B cell (primary cell): Measurements from ENCODE around the gene PDHX. TPM values are rescaled to one million over a fixed set of nuclear protein-coding genes. Genes with fewer than 3 reads are reported as not detected.

ENCODE experiments used
- ATAC-seq: fragments of 200-7000 bp; cut with Tn5 transposase; one replicate; pipeline ENCODE4 v1.10.0; 2021; ENCODE audit warnings: low read depth, mild to moderate bottlenecking, moderate number of reproducible peaks, moderate library complexity
- CTCF ChIA-PET: fragments of 350-600 bp; sonication (Branson Sonifier 250); formaldehyde crosslinking; loops from one replicate; lab custom pipeline; 2021; ENCODE audit warnings: antibody characterized with exemption, inconsistent platforms; lab: Charles Lee
- POLR2A ChIA-PET: fragments of 350-600 bp; sonication (Branson Sonifier 250); formaldehyde crosslinking; loops from one replicate; lab custom pipeline; 2021; ENCODE audit warnings: antibody characterized with exemption; lab: Charles Lee
- DNase-seq: peaks from one replicate; pipeline ENCODE4 v3.0.0; 2013
- H2AFZ ChIP-seq: 2 replicates; pipeline ENCODE4 v1.6.1; 2012; ENCODE audit warnings: mild to moderate bottlenecking, low read depth, low read length; ENCODE audit not compliant: insufficient read depth, poor library complexity, severe bottlenecking
- H3K27ac ChIP-seq, 2 donors: 1 replicate in 1 of 2; 2 replicates in 1 of 2; pipeline ENCODE4 v1.5.1; 2012 to 2013; ENCODE audit warnings: low read length in 2 of 2, mild to moderate bottlenecking in 2 of 2, moderate library complexity in 1 of 2
- H3K27me3 ChIP-seq, 4 experiments: fragments of 200-600 bp in 1 of 4; sonication (generic) in 1 of 4; replicated peaks in 1 of 4; 1 replicate in 2 of 4; 2 replicates in 2 of 4; pipeline versions ENCODE4 v1.6.1 to v1.7.0; 2013 to 2016; ENCODE audit warnings: low read length in 3 of 4, mild to moderate bottlenecking in 2 of 4, mixed read lengths in 1 of 4, moderate library complexity in 1 of 4; ENCODE audit not compliant: insufficient read depth in 4 of 4, control insufficient read depth in 3 of 4; ENCODE audit errors: control extremely low read depth in 1 of 4
- H3K36me3 ChIP-seq, 2 experiments: replicated peaks in 1 of 2; 1 replicate in 1 of 2; 2 replicates in 1 of 2; pipeline versions ENCODE4 v1.6.1 to v1.7.1; 2013; ENCODE audit warnings: low read length in 1 of 2; ENCODE audit not compliant: insufficient read depth in 2 of 2, control insufficient read depth in 1 of 2; ENCODE audit errors: control extremely low read depth in 1 of 2, extremely low read depth in 1 of 2
- H3K4me1 ChIP-seq, 2 donors: fragments of 200-600 bp in 1 of 2; sonication (generic) in 1 of 2; 1 replicate in 1 of 2; 2 replicates in 1 of 2; pipeline versions ENCODE4 v1.5.1 to v1.6.1; 2013 to 2017; ENCODE audit warnings: low read length in 2 of 2; ENCODE audit not compliant: control insufficient read depth in 2 of 2, insufficient read depth in 2 of 2
- H3K4me2 ChIP-seq: replicated peaks from 2 replicates; pipeline ENCODE3; 2012; ENCODE audit warnings: mild to moderate bottlenecking, low read depth, low read length; ENCODE audit not compliant: poor library complexity, severe bottlenecking
- H3K4me3 ChIP-seq, 5 experiments: fragments of 200-600 bp in 1 of 5; sonication (generic) in 1 of 5; 1 replicate in 3 of 5; 2 replicates in 2 of 5; pipeline versions ENCODE4 v1.5.1 to v1.7.0; 2011 to 2016; ENCODE audit warnings: low read length in 4 of 5, mild to moderate bottlenecking in 4 of 5, low read depth in 2 of 5, control low read depth in 1 of 5, moderate library complexity in 1 of 5; ENCODE audit not compliant: insufficient read depth in 1 of 5; ENCODE audit errors: control extremely low read depth in 1 of 5, extremely low read depth in 1 of 5
- H3K79me2 ChIP-seq: fragments of 200-600 bp; sonication (generic); one replicate; pipeline ENCODE4 v1.6.0; 2016; ENCODE audit warnings: low read length; ENCODE audit not compliant: control insufficient read depth, insufficient read depth
- H3K9ac ChIP-seq: fragments of 200-600 bp; sonication (generic); 2 replicates; pipeline ENCODE4 v1.6.1; 2017; ENCODE audit warnings: mild to moderate bottlenecking, low read length, moderate library complexity
- H3K9me3 ChIP-seq, 3 donors: one replicate each; pipeline versions ENCODE4 v1.6.1 to v1.7.1; 2013; ENCODE audit warnings: low read length in 2 of 3; ENCODE audit not compliant: control insufficient read depth in 2 of 3, insufficient read depth in 1 of 3; ENCODE audit errors: control extremely low read depth in 1 of 3
- H4K20me1 ChIP-seq: 2 replicates; pipeline ENCODE4 v1.6.0; 2012; ENCODE audit warnings: mild to moderate bottlenecking, low read length; ENCODE audit not compliant: insufficient read depth, control insufficient read depth, poor library complexity, severe bottlenecking
- H3K27ac Mint-ChIP-seq: one replicate; pipeline ENCODE4 v1.8.0; 2021; ENCODE audit warnings: mixed read lengths
- H3K27me3 Mint-ChIP-seq: one replicate; pipeline ENCODE4 v1.8.0; 2021; ENCODE audit warnings: mixed read lengths
- H3K4me1 Mint-ChIP-seq: one replicate; pipeline ENCODE4 v1.8.0; 2021; ENCODE audit warnings: mixed read lengths
- H3K4me3 Mint-ChIP-seq: one replicate; pipeline ENCODE4 v1.8.0; 2021; ENCODE audit warnings: mixed read lengths
- H3K9me3 Mint-ChIP-seq: one replicate; pipeline ENCODE4 v1.8.0; 2022; ENCODE audit warnings: mixed read lengths; ENCODE audit not compliant: insufficient read depth
- EZH2 ChIP-seq: IDR thresholded peaks from 2 replicates; pipeline ENCODE4 v1.6.1; 2012; ENCODE audit warnings: borderline replicate concordance, low read depth, mild to moderate bottlenecking, moderate library complexity, low read length; ENCODE audit not compliant: insufficient read depth, poor library complexity, severe bottlenecking
- WGBS: methylation state at CpG from one replicate; pipeline ENCODE4 v1.1.5; 2013; ENCODE audit warnings: missing lambda C conversion rate; ENCODE audit not compliant: insufficient coverage; 5-methylcytosine and 5-hydroxymethylcytosine counted together
- intact Hi-C: fragments of 100-400 bp; cut with micrococcal nuclease; formaldehyde crosslinking; loops from one replicate; pipeline ENCODE4 v1.10.0; 2022
- polyA plus RNA-seq: library from polyadenylated mRNA; depleted of rRNA; stranded (reverse); fragments of >200 nt; gene quantifications from 2 replicates; pipeline ENCODE4 v1.2.3, GENCODE V29; 2012
- total RNA-seq, 2 donors: library from RNA; stranded (reverse); fragments of 120-200 nt in 1 of 2; gene quantifications; 1 replicate in 1 of 2; 2 replicates in 1 of 2; pipeline versions ENCODE4 v1.2.3 to v1.2.4, GENCODE V29; 2013 to 2022
- TF ChIP-seq, protein P1 (sequence below): fragments of 200-600 bp; IDR thresholded peaks from one replicate; pipeline ENCODE4 v1.8.0; 2022; ENCODE audit warnings: antibody characterized with exemption, mild to moderate bottlenecking

The PDHX gene
- total and polyA plus RNA-seq, 2 donors (not counting 1 experiment from before 2014, with no cell fraction given): 6.2 to 35.4 TPM

DNA sequence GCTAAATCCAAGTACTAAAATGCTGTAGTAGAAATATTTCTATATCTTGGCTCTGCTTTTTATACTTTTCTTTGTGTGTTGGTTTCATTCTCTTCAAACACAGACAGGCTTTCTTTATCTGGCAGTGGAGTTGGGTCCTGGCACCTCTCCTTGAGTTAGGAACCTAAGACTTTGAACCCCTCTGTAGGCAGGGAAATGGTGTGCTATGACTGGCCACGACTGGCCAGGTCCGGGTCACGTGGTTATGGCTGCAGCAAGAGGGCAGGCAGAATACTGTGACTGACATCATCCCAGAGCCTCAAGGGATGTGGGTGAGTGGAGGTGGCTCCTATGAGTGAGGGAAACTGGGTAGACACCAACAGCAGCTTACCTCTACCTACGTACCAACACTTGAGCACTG is 42.2 kb upstream of the PDHX start:
- ChIA-PET POLR2A (no interaction called here), CTCF (no interaction called here)
- Mint-ChIP-seq H3K27me3 (no peaks in the 10 kb centered on the region), H3K9me3 (no peaks in the 10 kb centered on the region), H3K27ac (no peak overlapping the region), H3K4me1 (no peaks in the 10 kb centered on the region), H3K4me3 (no peak overlapping the region)
- Histone ChIP-seq H3K36me3 (no peaks in the 10 kb centered on the region), H3K79me2 (no peaks in the 10 kb centered on the region), H3K9ac (no peak overlapping the region), H3K4me3 (no peak overlapping the region), H3K4me2 (no peak overlapping the region), H3K27me3 (no peaks in the 10 kb centered on the region), H3K9me3 (no peaks in the 10 kb centered on the region), H4K20me1 (no peaks in the 10 kb centered on the region), H3K4me1 (no peaks in the 10 kb centered on the region), H3K27ac (no peak overlapping the region), H2AFZ (no peak overlapping the region)
- DNase-seq (no peak), ATAC-seq (no peak)
- no peak for TF ChIP-seq EZH2
- TF ChIP-seq, protein P1, sequence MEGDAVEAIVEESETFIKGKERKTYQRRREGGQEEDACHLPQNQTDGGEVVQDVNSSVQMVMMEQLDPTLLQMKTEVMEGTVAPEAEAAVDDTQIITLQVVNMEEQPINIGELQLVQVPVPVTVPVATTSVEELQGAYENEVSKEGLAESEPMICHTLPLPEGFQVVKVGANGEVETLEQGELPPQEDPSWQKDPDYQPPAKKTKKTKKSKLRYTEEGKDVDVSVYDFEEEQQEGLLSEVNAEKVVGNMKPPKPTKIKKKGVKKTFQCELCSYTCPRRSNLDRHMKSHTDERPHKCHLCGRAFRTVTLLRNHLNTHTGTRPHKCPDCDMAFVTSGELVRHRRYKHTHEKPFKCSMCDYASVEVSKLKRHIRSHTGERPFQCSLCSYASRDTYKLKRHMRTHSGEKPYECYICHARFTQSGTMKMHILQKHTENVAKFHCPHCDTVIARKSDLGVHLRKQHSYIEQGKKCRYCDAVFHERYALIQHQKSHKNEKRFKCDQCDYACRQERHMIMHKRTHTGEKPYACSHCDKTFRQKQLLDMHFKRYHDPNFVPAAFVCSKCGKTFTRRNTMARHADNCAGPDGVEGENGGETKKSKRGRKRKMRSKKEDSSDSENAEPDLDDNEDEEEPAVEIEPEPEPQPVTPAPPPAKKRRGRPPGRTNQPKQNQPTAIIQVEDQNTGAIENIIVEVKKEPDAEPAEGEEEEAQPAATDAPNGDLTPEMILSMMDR: no peak
- 100% methylated on average over 1 of the region's 4 CpGs for WGBS
- intact Hi-C loops: no loop called here

DNA sequence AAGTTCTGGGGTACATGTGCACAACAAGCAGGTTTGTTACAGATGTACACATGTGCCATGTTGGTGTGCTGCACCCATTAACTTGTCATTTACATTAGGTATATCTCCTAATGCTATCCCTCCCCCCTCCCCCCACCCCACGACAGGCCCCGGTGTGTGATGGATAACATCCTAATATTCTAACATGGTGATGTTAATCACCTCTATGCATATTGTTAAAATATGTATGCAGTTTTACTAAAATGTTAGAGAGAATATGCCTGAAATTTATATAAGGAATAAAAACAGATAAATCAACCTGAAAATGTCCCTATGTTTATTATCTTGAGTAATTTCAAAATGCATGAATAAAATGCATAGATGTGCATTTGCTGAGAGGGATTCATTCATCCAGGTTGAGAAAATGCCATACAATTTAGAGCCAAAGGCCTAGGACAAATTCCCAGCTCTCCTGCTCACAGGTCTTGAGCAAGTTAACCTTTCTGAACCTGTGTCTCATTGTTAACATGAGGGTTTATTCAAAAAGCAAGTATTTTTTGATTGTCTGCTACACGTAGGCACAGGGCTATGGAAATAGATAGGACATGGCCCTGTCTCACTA is 38.9 kb upstream of the PDHX start:
- Mint-ChIP-seq H3K4me1 (no peaks in the 10 kb centered on the region), H3K4me3 (no peak overlapping the region), H3K27ac (no peak overlapping the region), H3K9me3 (no peaks in the 10 kb centered on the region), H3K27me3 (no peaks in the 10 kb centered on the region)
- TF ChIP-seq, protein P1: no peak
- no peak for TF ChIP-seq EZH2
- 75% methylated on average over 1 of the region's 3 CpGs for WGBS
- H3K27ac ChIP-seq: no peak overlapping the region
- H2AFZ ChIP-seq: no peak overlapping the region
- ATAC-seq: no peak
- H3K9ac ChIP-seq: no peak overlapping the region
- no peak overlapping the region for H3K4me2 ChIP-seq
- DNase-seq: no peak
- no peak overlapping the region for H3K4me3 ChIP-seq
- H3K36me3 ChIP-seq: peaks cover 0 to 4% of the 10 kb centered on the region in 2 experiments
- intact Hi-C loops: no loop called here
- no peaks in the 10 kb centered on the region for H4K20me1 ChIP-seq
- no peaks in the 10 kb centered on the region for H3K4me1 ChIP-seq
- no peaks in the 10 kb centered on the region for H3K27me3 ChIP-seq
- H3K9me3 ChIP-seq: no peaks in the 10 kb centered on the region
- ChIA-PET CTCF (no interaction called here), POLR2A (no interaction called here)
- H3K79me2 ChIP-seq: no peaks in the 10 kb centered on the region
